IMR-90 (cell line): ENCODE measurements around the gene MSX1. TPM values are rescaled to one million over a fixed set of nuclear protein-coding genes. Genes with fewer than 3 reads are reported as not detected.

Source experiments
- ATAC-seq: fragments of 200-7000 bp; cut with Tn5 transposase; 2 replicates; pipeline ENCODE4 v1.9.1; 2020; ENCODE audit warnings: low read depth, mild to moderate bottlenecking, moderate library complexity
- BruUV-seq: library from RNA; stranded (reverse); fragments of 400-500 nt; replicated peaks from 2 replicates; lab custom pipeline; 2021; lab: Mats Ljungman, UMichigan
- CTCF ChIA-PET: fragments of 300-600 bp; formaldehyde crosslinking; extraction: SDS; loops from one replicate; lab custom pipeline; 2021; ENCODE audit warnings: antibody characterized with exemption; lab: Yijun Ruan, JAX
- POLR2A ChIA-PET: fragments of 300-600 bp; sonication (Branson Sonifier 250); formaldehyde crosslinking; loops from one replicate; lab custom pipeline; 2022; ENCODE audit warnings: antibody characterized with exemption; ENCODE audit not compliant: unreplicated experiment; lab: Charles Lee
- DNase-seq: peaks from one replicate; pipeline ENCODE4 v3.0.0; 2013
- H2AFZ ChIP-seq: replicated peaks from 2 replicates; pipeline ENCODE3; 2013; ENCODE audit warnings: low read length, mild to moderate bottlenecking; ENCODE audit not compliant: poor library complexity
- H2AK5ac ChIP-seq: 2 replicates; pipeline ENCODE4 v1.6.1; 2013; ENCODE audit warnings: low read depth, low read length, inconsistent platforms
- H2AK9ac ChIP-seq: replicated peaks from 2 replicates; pipeline ENCODE3; 2013; ENCODE audit warnings: mild to moderate bottlenecking, low read depth, low read length, moderate library complexity; ENCODE audit not compliant: poor library complexity
- H2BK120ac ChIP-seq: 2 replicates; pipeline ENCODE4 v1.6.1; 2013; ENCODE audit warnings: low read depth, low read length, inconsistent platforms
- H2BK15ac ChIP-seq: 3 replicates; pipeline ENCODE4 v1.6.1; 2013; ENCODE audit warnings: low read depth, low read length, inconsistent platforms
- H2BK20ac ChIP-seq: 2 replicates; pipeline ENCODE4 v1.6.1; 2013; ENCODE audit warnings: low read depth, mild to moderate bottlenecking, inconsistent platforms, low read length, moderate library complexity
- H2BK5ac ChIP-seq: 2 replicates; pipeline ENCODE4 v1.6.1; 2013; ENCODE audit warnings: mild to moderate bottlenecking, low read depth, low read length, inconsistent platforms; ENCODE audit not compliant: poor library complexity, severe bottlenecking
- H3K14ac ChIP-seq: replicated peaks from 2 replicates; pipeline ENCODE4 v1.6.1; 2013; ENCODE audit warnings: low read depth, low read length, inconsistent platforms
- H3K18ac ChIP-seq: 2 replicates; pipeline ENCODE4 v1.6.1; 2013; ENCODE audit warnings: low read depth, low read length, control low read depth
- H3K23ac ChIP-seq: 2 replicates; pipeline ENCODE4 v1.6.1; 2013; ENCODE audit warnings: low read depth, low read length, inconsistent platforms
- H3K27ac ChIP-seq: 2 replicates; pipeline ENCODE4 v1.5.1; 2013; ENCODE audit warnings: mild to moderate bottlenecking, control low read depth, low read length; ENCODE audit not compliant: insufficient read depth
- H3K27me3 ChIP-seq: 2 replicates; pipeline ENCODE4 v1.6.1; 2013; ENCODE audit warnings: low read length; ENCODE audit not compliant: control insufficient read depth, insufficient read depth
- H3K36me3 ChIP-seq: 2 replicates; pipeline ENCODE4 v1.6.1; 2013; ENCODE audit warnings: low read length, mixed read lengths; ENCODE audit not compliant: control insufficient read depth, insufficient read depth
- H3K4ac ChIP-seq: 2 replicates; pipeline ENCODE4 v1.6.1; 2013; ENCODE audit warnings: low read depth, low read length, inconsistent platforms
- H3K4me1 ChIP-seq: 2 replicates; pipeline ENCODE4 v1.6.1; 2013; ENCODE audit warnings: low read length, mixed read lengths; ENCODE audit not compliant: control insufficient read depth, insufficient read depth
- H3K4me2 ChIP-seq: 2 replicates; pipeline ENCODE4 v1.6.1; 2013; ENCODE audit warnings: low read depth, mild to moderate bottlenecking, control low read depth, low read length, moderate library complexity
- H3K4me3 ChIP-seq: 2 replicates; pipeline ENCODE4 v1.5.1; 2013; ENCODE audit warnings: low read depth, mild to moderate bottlenecking, control low read depth, low read length, moderate library complexity; ENCODE audit not compliant: insufficient read depth
- H3K56ac ChIP-seq: 2 replicates; pipeline ENCODE4 v1.6.1; 2013; ENCODE audit warnings: low read length, inconsistent platforms; ENCODE audit not compliant: insufficient read depth; ENCODE audit errors: extremely low read depth
- H3K79me1 ChIP-seq, 2 experiments: 2 replicates each; pipeline ENCODE4 v1.6.1; 2013; ENCODE audit warnings: low read length in 2 of 2, inconsistent platforms in 1 of 2, low read depth in 1 of 2
- H3K9ac ChIP-seq: 2 replicates; pipeline ENCODE4 v1.6.1; 2013; ENCODE audit warnings: low read depth, low read length, control low read depth
- H3K9me1 ChIP-seq: 2 replicates; pipeline ENCODE4 v1.6.1; 2013; ENCODE audit warnings: low read length, inconsistent platforms; ENCODE audit not compliant: insufficient read depth
- H3K9me3 ChIP-seq: 2 replicates; pipeline ENCODE4 v1.6.1; 2013; ENCODE audit warnings: low read length; ENCODE audit not compliant: control insufficient read depth, insufficient read depth
- H4K20me1 ChIP-seq: 2 replicates; pipeline ENCODE4 v1.6.1; 2013; ENCODE audit warnings: low read length, inconsistent platforms; ENCODE audit not compliant: insufficient read depth
- H4K5ac ChIP-seq: 2 replicates; pipeline ENCODE4 v1.6.1; 2013; ENCODE audit warnings: mild to moderate bottlenecking, low read depth, low read length, control low read depth
- H4K8ac ChIP-seq, 2 experiments: 2 replicates each; pipeline ENCODE4 v1.6.1; 2013; ENCODE audit warnings: low read depth in 2 of 2, low read length in 2 of 2, control low read depth in 1 of 2, inconsistent platforms in 1 of 2
- H4K91ac ChIP-seq: 2 replicates; pipeline ENCODE4 v1.6.1; 2013; ENCODE audit warnings: low read depth, low read length, inconsistent platforms; ENCODE audit not compliant: insufficient read depth
- CHD1 ChIP-seq: IDR thresholded peaks from 2 replicates; pipeline ENCODE4 v1.6.1; 2012; ENCODE audit warnings: low read depth, low read length, improper control_type of control experiment
- MXI1 ChIP-seq: IDR thresholded peaks from 2 replicates; pipeline ENCODE4 v1.6.1; 2012; ENCODE audit warnings: low read depth, mild to moderate bottlenecking, low read length, moderate library complexity, borderline replicate concordance
- WGBS, 2 experiments: methylation state at CpG; one replicate each; pipeline versions ENCODE4 v1.1.5 to v1.1.7; 2013; ENCODE audit warnings: missing lambda C conversion rate in 2 of 2; ENCODE audit not compliant: insufficient read length in 1 of 2; ENCODE audit errors: extremely low coverage in 2 of 2; 5-methylcytosine and 5-hydroxymethylcytosine counted together
- dilution Hi-C: fragments of 300-500 bp; cut with HindIII; formaldehyde crosslinking; loops from one replicate; pipeline ENCODE4 v1.14.3; 2018; ENCODE audit warnings: low sequenced_read_pairs; ENCODE audit not compliant: unreplicated experiment
- in situ Hi-C: fragments of 300-500 bp; cut with MboI; formaldehyde crosslinking; loops from 3 replicates; pipeline ENCODE4 v1.14.3; 2019; ENCODE audit warnings: low sequenced_read_pairs, inconsistent platforms, mixed read lengths
- intact Hi-C: fragments of 100-400 bp; cut with micrococcal nuclease; formaldehyde crosslinking; loops from 2 replicates; pipeline ENCODE4 v1.10.0; 2022
- polyA plus RNA-seq, 3 experiments: library from polyadenylated mRNA; depleted of rRNA; stranded (reverse); fragments of >200 nt; gene quantifications; 2 replicates each; pipeline ENCODE4 v1.2.3, GENCODE V29; 2012; ENCODE audit warnings: low replicate concordance in 1 of 3
- total RNA-seq: library from RNA; depleted of rRNA; stranded (reverse); fragments of >200 nt; gene quantifications from 2 replicates; pipeline ENCODE4 v1.2.3, GENCODE V29; 2012
- TF ChIP-seq, protein P1 (sequence below): conservative IDR thresholded peaks from 2 replicates; pipeline ENCODE4 v1.5.1; 2012; ENCODE audit warnings: mild to moderate bottlenecking, low read depth, low read length, improper control_type of control experiment

MSX1 gene
- total and polyA plus RNA-seq, 2 of the 4 experiments (the other 2 are of a cell fraction), result 1.1 to 3.9 TPM

DNA sequence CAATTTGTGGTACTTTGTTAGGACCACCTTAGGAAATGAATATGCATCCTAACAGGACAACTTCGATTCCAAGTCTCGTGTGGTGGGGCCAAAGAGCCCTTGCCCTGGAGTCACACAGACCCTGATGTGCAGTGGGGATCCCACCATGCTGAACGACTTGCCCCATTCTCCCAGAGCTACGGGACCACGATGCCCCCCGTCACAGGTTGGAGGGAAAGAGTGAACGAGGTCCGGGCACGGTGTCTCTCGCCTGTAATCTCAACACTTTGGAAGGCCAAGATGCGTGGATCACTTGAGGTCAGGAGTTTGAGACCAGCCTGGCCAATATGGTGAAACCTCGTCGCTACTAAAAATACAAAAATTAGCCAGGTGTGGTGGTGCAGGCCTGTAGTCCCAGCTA, 14.4 kb upstream of the MSX1 start:
- Histone ChIP-seq H3K18ac (no peak overlapping the region), H4K91ac (no peak overlapping the region), H4K20me1 (no peaks in the 10 kb centered on the region), H3K9ac (no peak overlapping the region), H3K36me3 (no peaks in the 10 kb centered on the region), H3K79me1 (no peaks in the 10 kb centered on the region), H4K5ac (no peak overlapping the region), H3K14ac (no peak overlapping the region), H3K23ac (no peak overlapping the region), H4K8ac (no peak overlapping the region), H2BK120ac (no peak overlapping the region), H2AK5ac (no peak overlapping the region), H3K9me1 (no peaks in the 10 kb centered on the region), H2BK20ac (no peak overlapping the region), H2BK5ac (no peak overlapping the region), H2AFZ (no peak overlapping the region), H3K56ac (no peak overlapping the region), H3K4me3 (no peak overlapping the region), H3K9me3 (no peaks in the 10 kb centered on the region), H3K4ac (no peak overlapping the region), H3K27ac (no peak overlapping the region), H3K27me3 (peaks cover 30% of the 10 kb centered on the region; the same call in 1 of the 2 replicates), H2BK15ac (no peak overlapping the region), H3K4me2 (no peak overlapping the region), H3K4me1 (no peaks in the 10 kb centered on the region), H2AK9ac (no peak overlapping the region)
- POLR2A ChIA-PET, result no interaction called here
- in situ Hi-C loops (no loop called here), intact Hi-C loops (no loop called here), dilution Hi-C loops (no loop called here)
- CTCF ChIA-PET, result no interaction called here
- no CpG with 5 or more reads among the region's 13 CpGs for WGBS, 2 experiments
- no peak for ATAC-seq
- TF ChIP-seq, protein P1, sequence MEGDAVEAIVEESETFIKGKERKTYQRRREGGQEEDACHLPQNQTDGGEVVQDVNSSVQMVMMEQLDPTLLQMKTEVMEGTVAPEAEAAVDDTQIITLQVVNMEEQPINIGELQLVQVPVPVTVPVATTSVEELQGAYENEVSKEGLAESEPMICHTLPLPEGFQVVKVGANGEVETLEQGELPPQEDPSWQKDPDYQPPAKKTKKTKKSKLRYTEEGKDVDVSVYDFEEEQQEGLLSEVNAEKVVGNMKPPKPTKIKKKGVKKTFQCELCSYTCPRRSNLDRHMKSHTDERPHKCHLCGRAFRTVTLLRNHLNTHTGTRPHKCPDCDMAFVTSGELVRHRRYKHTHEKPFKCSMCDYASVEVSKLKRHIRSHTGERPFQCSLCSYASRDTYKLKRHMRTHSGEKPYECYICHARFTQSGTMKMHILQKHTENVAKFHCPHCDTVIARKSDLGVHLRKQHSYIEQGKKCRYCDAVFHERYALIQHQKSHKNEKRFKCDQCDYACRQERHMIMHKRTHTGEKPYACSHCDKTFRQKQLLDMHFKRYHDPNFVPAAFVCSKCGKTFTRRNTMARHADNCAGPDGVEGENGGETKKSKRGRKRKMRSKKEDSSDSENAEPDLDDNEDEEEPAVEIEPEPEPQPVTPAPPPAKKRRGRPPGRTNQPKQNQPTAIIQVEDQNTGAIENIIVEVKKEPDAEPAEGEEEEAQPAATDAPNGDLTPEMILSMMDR, result no peak
- TF ChIP-seq MXI1 (no peak), CHD1 (no peak)
- no TSS peak for BruUV-seq
- DNase-seq, result no peak
